ENCODE measurements around the gene PLEKHH1.
"Not testable (repeated sequence)": the region's sequence is repeated elsewhere in the genome, so short reads cannot be mapped to it uniquely, and the experiment has no call there.

Gene PLEKHH1

DNA sequence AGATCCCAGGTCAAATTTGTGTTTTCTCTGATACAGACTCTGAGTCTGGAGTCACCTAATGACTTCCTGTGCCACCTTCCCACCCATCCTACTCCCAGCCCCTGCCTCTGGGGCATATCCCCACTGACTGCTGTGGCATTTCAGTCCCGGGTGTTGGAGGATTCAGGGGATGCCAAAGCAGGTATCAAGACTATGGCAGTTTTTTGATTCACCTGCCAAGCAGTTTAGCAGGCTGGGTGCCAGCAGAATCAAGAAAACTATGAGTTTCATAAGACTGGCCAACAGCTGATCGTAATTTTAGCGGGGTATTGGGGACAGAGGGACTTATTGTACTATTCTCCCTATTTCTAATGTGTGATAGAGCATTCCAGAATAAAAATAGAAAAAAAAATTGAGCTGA is 4.6 kb downstream of the PLEKHH1 start:
- no peak for DNase-seq

DNA sequence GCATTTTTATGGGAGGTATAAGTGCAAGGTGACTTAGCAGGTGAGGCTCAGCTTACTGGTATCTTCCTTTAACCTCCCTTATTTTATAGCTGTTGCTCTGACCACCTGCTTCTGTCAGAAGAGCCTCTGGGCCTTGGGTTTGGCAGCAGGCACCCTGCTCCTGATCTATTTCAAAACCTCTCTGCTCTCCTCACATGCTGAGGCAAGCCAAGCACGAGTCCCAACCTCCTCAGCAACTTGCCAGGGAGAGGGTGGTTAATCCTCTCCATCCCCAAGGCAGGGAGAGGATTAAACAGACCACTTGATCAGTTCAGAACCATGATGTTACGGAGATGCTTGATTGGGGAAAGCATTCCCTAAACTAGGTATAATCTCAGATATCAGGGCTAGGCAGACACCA is 5.4 kb downstream of the PLEKHH1 start:
- no peak for DNase-seq

DNA sequence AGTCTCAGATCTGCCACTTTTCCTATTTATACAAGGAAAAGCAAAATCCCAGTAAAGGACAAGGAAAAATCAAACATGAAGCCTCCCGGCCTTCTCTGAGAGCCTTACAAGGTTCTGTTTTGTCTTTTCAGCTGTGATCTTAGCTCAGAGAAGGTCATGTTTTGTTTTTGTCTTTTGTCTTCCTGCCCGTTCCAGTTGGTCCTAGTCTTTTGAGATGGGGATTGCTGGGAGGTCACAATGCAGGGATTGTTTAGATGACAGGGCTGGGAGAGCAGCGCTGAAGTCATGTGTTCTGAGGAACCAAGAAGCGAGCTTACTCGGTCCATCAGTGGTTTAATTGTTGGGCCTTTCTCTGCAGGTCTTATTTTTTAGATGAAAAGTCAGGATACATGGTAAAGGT is 6.0 kb downstream of the PLEKHH1 start:
- no peak for DNase-seq

DNA sequence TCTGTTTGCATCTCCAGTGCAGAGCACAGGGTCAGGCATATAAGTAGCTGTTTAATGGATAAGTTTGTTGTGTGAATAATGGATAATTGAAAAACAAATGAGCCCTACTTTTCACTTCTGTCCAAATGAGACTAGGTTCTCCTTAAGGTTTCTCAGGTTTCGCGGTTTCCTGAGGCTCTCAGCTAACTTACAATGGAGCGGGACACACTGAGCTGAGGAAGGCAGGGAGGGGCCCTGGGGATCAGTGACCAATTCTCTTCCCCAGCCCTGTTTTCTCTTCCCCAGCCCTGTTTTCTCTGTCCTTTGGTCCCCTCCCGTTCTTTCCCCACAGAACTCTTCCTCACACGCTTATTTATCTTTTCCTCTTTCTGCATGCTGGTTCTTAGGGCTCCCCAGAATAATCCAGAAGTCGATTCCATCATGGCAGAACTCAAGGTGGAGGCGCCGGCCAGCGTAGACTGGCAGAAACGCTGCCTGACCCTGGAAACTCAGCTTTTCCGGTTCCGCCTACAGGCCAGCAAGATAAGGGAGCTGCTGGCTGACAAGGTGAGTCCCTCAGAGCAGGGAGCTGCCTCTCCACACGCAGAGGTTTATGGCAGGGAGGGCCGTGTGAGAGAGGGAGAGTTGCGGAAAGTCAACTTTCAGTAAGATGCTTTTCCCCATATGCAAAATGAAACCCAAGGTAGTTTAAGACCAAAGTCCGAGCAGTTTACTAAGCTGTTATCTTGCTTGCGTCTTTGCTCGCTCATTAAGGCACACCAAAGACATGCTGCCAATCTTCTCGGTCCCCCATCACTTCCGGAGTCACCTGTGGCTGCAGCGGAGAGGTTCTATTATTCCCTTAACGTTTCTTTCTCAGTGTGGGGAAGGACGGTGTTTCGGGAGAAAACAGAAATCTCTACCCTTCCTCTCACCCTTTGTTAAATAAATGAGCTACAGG is 8.6 kb downstream of the PLEKHH1 start:
- DNase-seq = no peak

DNA sequence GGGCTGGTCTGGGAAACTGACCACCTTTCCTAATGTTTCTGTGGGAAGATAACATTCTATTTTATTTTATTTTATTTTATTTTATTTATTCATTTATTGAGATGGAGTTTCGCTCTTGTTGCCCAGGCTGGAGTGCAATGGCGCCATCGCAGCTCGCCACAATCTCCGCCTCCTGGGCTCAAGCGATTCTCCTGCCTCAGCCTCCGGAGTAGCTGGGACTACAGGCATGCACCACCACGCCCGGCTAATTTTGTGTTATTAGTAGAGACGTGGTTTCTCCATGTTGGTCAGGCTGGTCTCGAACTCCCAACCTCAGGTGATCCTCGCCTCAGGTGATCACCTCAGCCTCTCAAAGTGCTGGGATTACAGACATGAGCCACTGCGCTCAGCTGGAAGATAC is 9.5 kb downstream of the PLEKHH1 start:
- not testable (repeated sequence) for DNase-seq

DNA sequence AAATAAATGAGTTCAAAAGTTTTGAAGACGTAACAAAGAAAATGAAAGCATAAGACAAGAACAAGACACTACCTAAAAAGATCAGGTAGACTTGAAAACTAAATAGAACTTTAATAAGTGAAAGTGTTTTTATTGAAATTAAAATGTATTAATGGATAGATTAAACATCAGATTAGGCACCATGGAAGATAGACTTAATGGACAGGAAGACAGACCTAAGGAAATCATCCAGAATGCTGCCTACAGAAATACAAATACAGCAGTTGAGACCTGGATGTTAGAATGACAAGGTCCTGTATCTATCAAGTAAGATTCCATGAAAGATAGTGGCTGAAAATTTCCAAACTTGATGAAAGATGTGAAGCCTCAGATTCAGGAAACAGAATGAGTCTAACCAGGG is 11.5 kb downstream of the PLEKHH1 start:
- DNase-seq = no peak

DNA sequence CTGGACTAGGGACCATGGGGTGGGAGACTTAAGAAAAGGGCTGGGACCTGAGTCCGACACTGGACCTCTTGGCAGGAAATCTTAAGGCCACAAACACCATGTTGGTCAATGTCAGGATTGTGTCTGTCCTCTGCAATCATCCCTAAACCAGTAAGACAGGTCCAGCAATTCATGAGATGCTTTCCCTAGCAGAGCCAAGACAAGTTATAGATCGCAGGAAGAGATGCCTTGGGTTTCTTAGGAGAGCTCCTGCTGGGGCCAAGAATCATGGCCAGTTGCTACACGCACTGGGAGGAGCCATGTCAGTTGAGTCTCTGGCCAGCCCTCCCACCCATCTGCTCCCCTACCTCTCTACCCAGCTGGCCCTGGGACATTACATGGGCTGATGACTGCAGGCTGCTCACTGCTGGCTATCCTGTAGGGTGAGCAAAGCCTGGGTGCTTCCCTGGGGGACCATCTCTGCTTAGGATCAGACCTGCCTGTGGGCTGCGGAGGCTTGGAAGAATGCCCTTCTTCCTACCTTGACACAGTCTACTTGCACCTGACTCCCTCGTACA is 14.2 kb downstream of the PLEKHH1 start:
- DNase-seq = no peak

DNA sequence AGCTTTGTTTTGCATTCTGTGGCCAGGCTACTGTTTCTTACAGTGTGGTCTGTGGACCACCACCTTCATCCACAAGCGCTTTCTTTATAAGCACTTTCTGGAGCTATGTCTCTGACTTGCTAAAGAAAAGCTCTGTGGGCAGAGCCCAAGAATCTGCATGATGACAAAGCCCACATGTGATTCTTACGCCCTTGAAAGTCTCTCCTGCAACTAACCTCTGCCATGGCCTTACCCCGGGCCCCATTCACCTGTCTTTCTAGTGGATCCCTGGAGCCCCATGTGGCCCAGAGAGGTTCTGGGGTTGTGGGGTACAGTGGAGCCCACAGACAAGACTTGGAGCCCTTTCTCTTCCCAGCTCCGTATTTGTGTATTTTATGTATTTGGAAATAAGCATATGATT is 16.6 kb downstream of the PLEKHH1 start:
- DNase-seq = no peak

DNA sequence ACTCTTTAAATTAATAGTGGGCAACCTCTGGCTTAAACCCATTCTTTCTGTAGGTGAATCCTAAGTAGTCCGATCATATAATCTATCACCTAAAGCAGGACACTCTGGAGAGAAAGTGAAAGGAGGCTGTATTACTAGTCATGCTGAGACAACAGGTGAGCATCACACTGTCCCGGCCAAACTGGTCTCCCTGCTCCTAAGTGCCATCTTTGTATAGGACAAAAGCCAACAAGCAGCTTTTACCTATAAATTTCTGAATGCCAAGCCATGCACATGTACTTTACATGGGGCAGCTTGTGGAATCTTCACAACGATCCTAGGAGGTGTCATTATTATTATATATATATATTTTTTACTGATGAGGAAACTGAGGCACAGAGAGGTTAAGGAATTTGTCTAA is 18.0 kb downstream of the PLEKHH1 start:
- DNase-seq = no peak

DNA sequence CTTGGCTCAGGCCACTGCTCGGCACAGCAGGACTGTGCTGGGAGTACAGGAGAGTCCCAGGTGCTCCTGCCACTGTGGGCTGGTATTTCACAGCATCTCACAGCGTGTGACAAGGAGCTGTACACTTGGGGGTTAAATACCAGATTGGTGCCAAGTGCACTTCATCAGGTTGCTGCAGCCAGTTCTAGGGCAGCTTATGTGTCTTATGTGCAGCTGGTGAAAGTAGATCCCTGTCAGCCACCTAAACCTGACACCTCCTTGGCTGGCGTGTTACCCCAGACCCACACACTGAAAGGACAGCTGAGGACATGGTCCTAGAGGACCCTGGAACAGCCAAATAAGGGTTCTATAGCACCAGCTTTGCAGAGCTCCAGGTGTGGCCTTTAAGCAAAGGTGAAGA is 18.9 kb downstream of the PLEKHH1 start:
- no peak for DNase-seq

DNA sequence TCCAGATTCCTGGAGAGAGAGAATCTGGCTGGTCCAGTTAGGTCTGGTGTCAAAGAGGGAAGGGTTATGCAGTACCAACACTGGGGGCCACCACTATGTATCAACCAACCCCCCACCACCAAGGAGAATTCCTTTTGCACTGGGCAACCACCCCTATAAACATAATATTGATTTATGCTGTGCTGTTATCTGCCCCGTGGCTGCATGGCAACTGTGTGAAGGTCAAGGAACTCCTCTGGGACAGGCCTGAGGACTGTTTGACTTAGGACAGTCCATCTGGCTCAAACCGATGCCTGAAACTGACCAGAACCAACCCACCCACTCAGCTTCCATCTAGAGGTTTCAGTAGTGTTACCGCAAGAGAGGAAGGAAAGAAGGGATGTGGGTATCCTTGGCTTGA is 20.5 kb downstream of the PLEKHH1 start:
- no peak for DNase-seq

DNA sequence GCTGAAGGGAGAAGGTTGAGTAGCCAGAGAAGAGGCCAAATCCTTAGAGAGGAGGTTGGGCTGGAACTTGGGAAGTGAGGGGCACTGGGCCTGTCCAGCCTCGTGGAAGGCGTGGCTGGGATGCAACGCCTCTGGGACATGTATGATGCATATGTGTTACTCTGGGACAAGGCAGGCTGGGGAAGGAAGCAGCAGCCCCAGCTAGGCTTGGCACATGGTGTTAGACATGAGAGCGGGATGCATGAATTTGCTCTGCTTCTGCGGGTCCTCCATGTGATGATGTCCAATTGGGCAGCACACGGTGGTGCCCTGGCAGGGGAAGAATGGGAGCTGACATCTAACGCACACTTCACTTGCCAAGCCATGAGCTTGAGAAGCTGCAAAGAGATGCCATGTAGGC is 21.3 kb downstream of the PLEKHH1 start:
- DNase-seq = no peak

DNA sequence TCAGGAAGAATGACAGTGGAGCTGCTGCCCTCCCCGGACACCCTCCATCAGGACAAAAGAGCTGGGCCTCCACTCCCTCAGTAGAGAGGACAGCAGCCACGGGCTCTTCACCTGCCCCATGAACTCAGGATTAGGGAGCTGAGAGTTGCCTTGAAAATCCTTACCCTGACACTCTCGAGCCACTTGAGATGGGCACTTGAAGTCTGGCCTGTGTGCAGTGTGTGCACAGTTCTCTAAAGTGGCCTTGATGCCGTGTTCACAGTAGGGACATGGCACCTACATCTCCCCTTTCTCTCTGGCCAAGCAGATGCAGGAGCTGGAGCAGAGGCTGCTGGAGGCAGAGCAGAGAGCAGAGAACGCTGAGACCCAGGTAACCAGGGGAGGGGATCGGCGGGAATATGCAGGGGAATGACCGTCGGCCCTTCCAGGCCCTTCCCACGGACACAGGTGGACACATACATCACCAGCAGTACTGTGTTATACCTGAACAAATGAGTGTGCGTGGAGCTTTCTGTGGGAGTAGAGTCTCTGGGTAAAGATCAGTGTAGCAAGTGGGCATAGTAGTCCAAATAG is 22.5 kb downstream of the PLEKHH1 start:
- no peak for DNase-seq

DNA sequence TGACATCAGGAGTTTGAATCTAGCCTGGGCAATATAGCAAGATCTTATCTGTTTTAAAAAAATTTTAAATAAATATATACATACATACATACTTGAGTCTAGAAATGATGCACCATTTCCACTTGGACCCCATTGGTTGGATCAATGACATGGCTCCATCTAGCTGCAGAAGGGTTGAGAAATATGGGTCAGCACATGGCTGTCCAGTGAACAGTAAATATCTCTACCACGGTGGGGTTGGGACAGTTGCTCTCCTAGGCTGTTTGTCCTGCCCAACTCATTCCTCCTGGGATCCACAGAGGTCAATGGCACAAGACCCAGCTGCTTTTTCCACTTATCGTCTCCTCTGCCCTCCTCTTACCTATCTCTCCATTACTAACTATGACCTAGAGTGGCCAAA is 23.6 kb downstream of the PLEKHH1 start:
- DNase-seq = no peak

DNA sequence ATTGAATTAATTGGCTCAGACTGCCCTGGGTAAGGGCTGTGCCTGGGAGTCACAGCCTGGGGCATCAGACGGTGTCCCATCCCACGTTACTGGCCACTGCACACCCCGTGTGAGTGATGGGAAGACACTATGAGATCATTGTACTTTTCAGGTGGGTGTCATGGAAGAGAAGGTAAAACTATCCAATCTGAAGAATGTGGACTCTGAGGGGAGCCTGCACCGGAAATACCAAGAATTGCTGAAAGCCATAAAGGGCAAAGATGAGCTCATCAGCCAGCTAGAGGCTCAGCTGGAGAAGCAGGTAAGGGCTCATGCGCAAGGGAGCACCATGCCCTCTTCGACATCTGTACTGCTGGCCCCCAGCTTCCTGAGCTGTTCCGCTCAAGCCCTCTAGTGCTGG is 24.0 kb downstream of the PLEKHH1 start:
- DNase-seq = no peak

DNA sequence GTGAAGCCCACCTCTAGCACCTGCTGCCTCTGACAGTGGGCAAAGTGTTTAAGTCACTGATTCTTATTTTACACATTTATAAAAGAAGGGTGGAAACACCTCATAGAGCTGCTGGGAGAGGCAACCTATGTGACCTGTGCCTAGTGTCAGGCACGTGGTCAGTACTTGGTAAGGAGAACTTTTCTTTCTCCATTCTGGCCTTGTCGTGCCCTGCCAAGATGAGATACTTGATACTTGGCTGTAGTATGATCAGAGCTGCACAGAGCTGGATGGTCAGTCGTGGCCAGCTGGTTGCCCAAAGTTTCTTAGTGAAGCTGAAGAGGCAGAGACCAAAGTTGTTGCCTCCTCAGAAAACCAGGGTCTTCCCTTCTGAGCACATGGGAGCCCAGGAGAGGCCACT is 24.6 kb downstream of the PLEKHH1 start:
- DNase-seq = no peak

DNA sequence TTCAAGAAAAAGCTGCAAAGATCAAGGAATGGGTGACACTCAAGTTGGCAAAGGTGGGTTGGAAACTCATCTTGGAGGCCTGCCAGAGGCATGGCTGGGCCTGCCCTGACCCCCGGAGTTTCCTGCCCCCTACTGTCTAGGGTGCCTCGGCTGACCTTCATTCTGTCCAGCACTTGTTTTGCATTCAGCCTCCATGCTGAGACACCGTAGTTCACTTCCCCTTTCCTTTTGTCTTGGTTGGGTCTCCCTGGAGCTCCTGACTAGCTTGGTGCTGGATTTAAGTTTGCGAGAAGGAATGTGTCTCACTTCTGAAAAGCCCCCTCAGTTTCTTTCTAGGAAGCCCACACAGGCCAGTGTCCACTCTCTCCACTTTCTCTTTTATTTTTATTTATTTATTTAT is 26.5 kb downstream of the PLEKHH1 start:
- no peak for DNase-seq

DNA sequence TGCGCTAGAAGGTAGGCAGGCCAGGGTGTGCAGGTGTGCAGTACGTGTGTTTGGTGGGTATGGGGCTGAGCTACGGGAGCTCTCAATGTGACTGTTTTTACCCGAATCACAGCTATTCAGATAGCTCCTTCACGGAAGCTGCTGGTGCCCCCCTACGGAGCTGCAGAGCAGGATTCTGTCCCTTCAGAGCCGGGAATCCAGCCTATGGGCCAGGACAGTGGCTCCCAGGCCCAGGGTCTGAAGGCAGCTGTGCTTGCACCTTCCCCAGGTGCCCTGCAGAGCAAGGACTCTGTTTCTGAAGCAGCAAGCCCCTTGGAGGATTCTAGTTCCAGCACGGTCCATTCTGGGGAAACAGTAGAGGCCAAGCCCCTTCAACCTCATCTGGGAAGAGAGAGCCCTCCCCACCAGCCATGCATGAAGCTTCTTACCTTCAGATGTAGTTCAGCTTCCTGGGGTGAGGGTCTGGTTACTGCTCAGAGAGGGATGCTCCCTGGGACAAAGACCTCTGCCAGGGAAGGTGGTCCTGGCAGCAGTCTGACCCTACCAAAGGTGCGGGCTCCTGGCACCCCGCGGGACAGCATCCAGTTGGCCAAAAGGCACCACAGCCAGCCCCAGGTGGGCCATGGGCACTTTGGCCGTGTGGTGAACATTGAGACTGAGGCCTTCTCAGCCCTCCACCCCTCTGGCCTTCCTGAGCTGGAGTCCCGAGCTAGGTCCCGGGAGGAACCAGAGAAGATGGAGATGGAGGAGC is 29.1 kb downstream of the PLEKHH1 start:
- DNase-seq = no peak

DNA sequence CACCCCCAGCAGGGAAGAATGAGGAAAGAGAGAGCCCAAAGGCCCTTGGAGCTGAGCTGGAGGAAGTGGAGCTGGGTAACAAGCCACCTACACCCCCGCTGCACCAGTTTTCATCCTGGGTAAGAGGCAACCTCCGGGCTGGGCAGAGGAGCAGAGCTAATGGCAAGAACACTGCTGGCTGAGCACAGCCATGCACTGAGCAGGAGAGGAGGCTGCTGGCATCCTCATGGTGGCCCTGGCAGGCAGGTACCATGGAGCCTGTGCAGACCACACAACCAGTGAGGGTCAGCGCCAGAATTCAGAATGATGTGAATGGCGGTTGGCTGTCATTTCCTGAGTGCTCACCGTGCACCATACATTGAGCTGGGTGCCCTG is 29.7 kb downstream of the PLEKHH1 start:
- DNase-seq = no peak

DNA sequence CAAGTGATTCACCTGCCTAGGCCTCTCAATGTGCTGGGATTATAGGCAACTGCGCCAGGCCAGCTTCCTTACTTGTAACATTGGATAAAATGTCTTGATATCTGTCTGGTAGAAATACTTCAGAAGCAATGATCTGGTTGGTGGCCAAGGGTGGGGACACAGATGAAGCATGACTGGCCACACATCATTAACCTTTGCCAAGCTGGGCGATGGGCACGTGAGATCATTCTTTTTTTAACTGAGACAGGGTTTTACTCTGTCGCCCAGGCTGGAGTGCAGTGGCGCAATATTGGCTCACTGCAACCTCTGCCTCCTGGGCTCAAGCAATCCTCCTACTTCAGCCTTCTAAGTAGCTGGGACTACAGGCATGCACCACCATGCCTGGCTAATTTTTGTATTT is 31.1 kb downstream of the PLEKHH1 start:
- no peak for DNase-seq

DNA sequence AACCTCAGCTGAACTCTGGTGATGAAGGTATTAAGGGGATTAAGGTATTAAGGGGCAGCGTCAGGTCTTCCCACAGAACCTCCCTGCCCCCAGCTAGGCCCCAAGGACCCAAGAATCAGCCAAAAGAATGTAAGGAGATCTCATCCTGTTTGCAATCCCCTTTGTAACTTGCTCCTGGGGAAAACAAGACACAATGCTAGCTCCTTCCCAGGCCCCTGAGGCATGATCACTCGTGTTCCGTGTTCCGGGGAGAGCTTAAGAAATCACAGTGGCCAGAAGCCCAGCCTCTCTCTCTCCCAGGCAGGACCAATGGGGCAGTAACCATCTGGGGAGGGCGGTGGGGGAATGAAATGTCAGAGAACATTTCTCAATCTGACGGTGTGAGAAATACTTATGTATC is 33.8 kb downstream of the PLEKHH1 start:
- DNase-seq = no peak

DNA sequence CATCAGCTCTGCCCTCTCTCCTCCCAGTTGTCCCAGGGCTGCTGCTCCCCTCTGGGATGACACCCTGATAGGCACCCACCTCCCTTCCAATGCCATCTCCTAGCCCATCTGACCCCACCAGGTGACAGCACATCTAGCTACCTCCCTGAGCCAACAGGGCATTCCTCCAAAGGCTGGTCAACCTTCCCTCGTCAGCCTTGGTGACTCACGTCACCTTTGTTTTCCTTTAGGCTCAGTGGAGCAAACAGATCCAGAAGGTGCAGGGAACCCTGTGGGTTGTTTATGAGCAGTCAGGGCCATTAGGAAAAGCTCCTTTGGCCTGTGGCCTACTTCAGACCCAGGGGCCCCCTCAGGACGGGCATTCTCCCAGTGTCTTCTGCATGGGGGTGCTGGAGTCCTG is 34.6 kb downstream of the PLEKHH1 start:
- DNase-seq = no peak

DNA sequence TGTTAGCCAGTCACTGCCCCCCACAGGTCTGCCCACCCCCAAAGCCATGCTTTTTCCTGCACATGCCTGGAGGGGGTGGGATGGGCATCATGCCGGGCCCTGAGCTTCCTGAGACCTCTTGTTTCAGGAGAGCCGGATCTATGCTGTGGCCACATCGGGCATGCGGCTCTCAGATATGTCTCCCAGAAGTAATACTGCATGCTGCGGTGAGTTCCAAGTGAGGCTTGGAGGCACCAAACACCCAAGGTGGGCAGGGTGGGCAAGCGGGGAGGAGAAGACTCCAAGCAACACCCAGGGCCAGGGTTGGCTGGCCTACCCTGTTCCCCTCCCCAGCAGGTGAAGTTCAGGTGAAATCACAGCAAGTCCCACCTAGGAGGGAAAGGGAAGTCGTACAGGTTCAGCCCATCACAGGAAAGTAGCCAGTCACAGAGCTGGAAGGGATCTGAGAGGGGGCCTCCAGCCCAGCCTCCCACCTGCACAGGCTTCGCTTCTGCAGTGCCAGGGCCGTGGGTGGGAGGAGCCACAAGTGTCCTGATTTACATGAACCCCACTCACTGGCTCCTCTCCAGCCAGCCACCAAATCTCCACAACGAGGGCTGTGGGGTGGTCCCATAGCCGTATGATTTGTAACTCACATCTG is 36.0 kb downstream of the PLEKHH1 start:
- no peak for DNase-seq
